IPS-NIHi7 (cell line): ENCODE results near the gene TRMT2A.

Experiments used
- DNase-seq: peaks from one replicate; pipeline ENCODE4 v3.0.0; 2012; ENCODE audit warnings: mixed read lengths; ENCODE audit errors: extremely low spot score

TRMT2A gene

DNA sequence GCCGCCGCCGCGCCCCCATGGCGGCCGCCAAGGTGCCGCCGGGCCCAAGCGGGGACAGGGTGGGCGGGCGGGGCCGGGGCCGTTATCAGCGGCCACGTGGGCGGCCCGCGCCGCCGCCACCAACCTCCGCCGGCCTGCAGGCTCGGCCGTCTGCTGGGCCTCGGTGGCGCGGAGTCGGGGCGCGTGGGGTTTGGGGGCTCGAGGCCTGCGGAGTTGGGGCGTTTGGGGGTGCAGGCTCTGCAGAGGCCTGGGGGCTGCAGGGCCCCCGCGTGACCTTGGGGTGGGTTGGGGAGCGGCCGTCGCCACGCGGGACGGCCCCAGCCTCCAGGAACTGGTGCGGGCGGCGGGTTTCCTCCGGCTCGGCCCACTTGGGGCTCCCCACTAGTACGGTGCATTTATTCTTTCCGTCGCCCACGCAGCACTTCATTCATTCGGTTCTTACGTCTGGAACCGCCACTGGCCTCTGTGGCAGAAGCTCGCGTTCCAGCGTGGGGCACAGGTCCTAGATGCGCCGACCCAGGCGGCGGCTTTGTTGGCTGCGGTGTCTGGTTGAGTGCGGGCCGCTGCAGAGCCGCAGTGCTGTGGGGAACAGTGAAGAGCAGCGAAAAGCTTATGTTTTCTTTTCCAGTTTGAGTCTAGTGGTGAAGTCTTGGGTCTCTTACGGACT is 740 bp upstream of the TRMT2A start:
- no peak for DNase-seq

DNA sequence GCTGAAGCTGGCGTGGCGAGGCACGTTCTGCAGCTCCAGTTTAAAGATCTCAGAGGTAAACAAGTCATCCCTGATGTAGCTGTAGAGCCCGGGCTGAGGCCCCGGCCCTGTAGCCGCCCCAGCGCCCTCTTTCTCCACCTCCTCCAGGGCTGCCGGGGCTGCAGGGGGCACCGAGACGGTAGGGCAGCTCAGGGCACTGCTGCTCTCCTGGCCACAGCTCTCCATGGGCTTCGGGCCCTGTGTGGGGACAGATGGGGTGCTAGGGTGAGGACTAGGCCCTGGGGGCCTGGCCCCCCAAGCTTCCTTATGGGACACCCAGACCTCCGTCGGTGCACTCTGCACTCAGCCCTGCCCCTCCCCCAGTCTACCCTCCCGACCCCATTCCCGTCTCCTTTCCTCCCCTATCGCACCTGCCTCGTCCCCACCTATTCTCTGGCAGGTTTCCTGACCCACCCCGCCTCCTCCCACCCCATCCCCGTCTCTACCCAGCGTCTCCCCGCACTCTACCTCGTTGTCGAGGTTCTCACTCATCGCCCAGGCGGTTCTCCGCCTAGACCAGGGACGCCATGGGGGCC is 563 bp downstream of the TRMT2A start:
- DNase-seq: peak; percentile 48

DNA sequence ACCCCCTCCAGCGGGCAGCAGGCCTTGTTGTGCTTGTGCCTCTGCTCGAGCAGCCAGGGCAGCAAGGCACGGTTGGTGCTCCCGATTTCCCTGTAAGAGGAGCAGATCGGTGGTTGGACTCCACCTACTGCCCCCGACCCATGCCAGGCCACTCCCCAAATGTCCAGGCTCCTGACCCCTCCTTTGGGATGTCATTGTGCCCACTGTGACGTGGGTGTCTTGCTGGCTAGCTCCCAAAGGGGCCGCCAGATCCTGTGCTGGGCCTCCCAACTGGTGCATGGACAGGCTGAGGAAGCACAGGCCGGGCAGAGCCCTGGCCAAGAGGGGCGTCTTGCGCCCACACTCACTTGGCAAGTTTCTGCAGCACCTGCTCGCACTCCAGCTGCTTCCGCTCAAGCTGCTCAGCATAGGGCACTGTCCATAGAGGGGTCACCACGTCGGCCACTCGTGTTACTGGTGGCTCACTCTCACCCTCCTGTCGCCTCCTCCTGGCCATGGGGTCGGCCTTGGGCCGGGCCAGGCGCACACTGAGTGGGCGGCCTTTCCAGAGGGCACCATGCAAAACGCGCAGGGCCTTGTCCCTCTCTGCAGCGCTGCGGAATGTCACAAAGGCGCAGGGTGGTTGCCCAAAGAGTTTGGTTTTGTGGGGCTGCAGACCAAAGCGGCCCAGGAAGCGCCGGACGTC is 1.2 kb downstream of the TRMT2A start, which contains the start of gene RANBP1:
RANBP1 (plus strand) TSS at position 414 of the 685 bp plus-strand sequence; CDS start at position 495, 81 bp downstream.
- DNase-seq: no peak

DNA sequence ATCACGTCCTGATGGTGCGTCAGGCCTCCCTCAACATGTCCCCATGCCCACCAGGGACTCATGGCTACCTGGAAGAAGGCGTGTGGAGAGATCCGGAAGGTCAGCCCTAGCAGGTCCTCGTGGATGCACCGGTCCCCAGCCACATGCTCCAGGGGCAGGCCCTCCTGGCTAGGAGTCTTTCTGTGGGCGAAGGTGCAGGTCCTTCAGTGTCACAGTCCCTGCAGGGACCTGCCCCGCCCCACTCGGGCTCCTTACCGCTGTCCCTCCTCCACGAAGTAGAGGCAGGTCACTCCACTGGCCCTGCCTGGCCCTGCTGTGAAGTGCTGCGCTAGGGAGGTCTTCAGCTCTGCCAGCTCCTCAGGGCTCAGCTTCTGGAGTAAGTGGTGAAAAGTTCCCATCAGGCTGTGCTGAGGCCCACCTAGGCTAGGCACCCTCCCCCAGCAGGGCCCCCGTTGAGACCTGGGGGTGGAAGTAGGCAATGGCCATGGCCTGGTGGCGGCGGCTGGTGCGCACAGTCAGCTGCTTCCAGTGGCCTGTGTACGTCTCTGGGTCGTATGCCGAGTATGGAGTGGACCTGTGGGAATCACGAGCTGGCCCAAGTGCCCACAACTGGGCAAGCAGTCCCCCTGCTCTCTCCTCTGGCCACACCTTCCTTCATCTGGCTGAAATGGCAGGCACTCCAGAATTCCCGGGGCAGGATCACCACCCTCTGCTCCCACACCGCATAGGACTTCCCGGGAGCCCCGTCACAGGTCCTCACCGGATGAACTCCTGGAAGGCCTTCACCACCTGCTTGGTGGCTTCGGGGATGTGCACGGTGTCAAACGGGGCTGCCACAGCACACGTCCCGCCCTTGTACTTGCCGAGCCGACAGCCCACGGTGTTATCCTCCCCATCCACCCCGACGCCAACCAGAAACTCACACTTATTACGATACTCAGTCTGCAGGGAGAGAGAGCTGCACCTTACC is 2.2 kb downstream of the TRMT2A start:
- DNase-seq: no peak

DNA sequence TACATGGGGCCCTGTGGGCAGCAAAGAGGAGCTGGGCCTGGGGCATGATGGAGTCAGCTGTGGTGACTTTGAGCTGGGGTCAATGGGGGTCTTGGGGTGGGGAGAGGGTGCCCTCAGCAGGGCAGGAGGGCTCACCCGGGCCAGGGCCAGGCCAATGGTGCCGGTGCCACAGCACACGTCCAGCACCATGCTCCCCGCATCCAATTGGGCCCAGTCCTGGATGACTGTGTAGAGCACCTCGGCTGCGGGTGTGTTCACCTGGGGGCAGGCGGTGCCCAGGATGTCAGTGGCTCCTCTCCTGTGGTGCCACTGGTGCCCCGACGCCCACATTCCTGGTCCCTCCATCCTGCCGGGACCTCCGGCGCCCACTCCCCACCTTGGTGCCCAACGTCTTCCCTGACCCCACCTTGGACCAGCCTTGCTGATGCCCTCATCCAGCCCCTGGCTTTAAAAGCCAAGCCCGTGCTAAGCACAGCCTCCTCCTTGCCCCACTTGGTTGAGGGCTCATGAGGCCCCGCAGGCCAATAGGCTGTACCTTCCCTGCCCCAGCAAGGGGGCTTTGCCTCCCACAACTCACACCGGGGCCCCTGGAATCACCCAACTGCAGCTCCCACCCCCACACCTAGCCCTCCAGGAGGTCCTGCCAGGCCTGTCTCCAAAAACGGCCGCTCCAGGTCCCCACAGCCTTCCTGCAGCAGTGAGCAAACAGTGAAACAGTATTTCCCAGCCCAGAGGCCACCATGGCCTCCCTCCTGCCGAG is 3.3 kb downstream of the TRMT2A start:
- DNase-seq: no peak

DNA sequence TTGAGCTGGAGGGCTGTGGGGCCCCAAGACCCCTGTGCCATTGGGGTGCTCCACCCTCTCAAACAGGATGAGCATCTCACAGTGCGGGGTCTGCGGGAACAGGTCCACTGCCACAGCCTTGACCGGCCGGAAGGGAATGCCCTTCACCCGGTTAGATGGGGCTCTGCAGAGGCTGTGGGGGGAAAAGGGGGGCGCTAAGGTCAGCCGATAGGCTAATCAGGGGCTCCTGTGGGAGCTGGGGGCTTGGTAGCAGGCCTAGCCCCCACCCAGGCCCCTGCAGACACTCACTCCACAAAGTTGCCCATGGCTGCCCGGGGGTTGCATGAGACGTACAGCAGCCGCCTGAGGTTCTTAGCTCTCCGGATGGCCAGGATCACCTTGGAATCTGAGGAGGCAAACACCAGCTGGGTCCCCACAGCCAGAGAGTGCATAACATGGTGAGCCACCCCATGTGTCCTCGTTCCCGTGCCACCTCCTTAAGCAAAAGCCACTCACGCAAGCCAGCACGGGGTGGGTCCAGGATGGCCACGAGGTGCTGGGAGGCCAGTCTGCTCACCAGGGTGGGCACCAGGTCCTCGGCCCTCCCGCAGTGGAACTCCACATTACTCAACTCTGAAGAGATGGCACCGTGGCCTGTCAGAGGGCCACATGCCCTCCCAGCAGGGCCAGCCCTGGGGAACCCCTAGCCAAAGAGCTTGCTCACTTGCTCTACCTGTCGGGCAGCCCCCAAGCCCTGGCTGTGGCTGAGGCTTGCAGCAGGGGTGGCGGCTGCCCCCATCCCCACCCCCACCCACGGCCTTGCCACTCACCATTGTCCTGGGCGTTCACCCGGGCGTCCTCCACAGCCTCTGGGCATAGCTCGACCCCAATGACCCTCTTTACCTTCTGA is 4.2 kb downstream of the TRMT2A start:
- no peak for DNase-seq

DNA sequence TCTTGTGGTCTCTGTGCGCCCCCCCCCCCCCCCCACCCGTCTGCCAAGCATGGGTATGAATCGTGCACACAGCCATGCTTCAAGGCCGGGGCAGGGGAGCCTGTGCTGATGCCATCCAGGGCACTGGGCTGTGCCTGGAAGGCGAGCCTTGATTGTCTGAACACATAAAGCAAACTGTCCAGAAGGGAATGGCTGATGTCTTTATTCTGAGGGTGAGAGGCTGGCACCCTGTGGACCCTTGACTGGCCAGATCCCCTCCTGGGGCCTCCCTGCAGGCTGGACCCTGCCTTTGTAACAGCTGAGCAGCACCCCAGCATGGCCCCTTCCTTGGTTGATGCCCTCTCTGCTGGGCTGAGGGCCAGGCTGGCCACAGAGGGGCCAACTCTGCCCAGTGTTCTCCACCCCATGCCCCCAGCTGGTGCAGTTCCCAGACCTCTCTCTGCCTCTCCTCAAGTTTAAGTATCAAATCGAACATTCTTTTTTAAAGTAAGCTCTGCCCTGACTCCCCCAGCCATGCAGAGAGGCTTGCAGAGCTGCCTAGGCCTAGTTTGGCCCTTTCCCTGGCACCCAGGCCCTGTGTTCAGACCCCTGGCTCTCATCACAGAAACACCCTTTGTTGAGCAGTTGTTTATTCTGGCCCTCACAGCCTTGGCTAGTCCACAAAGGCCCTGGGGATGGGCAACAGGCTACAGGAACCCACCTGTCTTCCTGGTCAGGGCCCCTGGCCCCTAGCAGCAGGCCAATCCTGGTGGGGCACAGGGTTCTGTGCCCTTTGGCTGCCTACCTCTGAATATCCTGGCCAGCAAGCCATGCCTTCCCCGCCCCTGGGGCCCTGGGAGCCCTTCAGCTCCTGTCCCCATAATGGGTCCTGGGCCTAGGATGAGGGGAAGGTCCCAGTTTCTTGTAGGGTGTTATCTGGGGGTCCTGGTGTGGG is 5.1 kb downstream of the TRMT2A start:
- DNase-seq: no peak

DNA sequence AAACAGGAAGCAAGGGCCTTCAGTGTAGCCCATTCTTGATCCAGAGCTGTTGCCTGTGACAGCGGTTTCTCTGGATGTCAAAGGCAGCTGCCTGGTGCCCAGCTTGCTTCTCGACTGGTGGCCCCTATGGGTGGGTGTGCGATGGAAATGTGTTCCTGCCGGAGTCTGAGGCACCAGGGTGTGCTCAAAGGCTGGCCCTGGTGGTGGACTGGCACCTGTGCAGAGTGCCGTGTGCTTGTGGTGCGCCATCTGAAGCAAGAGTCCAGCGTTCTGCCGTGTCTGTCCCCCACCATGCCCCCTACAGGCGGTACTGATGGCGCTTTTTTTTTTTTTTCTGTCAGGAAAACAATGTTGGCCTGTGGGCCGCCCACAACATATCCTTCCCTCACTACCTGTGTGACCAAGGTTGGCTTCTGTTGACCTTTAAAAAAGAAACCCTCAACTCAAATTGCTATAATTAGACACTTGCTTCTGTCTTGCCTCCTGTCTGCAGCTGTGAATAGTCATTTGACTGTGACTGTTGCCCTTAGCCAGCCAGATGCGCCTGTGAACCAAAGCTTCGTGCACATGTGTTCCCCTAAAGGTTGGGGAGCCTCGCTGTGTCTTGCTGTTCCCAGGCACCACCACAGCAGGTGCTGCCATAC is 5.9 kb downstream of the TRMT2A start:
- DNase-seq: peak; percentile 66

DNA sequence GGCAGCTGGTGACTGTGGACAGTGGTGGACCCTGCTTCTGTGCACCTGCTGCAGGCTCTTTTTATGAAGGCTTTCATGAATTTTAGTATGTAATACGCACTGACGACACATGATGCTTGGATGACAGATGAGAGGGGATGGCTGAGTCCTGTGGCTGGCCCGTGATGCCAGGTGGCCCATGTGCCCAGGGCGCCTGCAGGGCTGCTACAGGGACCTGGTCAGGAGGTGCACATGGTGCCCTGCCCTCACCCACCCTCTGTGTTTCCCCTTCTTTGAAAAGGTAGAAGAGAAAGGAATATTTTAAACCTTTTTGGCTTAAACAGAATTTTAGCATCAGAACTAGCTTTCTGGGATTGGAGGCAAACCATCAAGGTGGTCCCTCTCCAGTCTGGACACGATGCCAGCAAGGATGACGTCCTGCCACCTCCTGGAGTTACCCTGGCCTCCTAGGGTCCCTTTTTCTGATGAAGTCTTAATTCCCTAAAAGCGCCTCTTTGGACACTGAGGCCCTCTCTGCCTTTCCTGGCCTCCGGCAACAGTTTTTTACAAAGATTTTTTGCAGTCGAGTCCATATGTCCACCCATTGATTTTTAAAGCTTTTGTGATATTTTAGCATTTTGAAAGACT is 6.6 kb downstream of the TRMT2A start:
- DNase-seq: no peak

DNA sequence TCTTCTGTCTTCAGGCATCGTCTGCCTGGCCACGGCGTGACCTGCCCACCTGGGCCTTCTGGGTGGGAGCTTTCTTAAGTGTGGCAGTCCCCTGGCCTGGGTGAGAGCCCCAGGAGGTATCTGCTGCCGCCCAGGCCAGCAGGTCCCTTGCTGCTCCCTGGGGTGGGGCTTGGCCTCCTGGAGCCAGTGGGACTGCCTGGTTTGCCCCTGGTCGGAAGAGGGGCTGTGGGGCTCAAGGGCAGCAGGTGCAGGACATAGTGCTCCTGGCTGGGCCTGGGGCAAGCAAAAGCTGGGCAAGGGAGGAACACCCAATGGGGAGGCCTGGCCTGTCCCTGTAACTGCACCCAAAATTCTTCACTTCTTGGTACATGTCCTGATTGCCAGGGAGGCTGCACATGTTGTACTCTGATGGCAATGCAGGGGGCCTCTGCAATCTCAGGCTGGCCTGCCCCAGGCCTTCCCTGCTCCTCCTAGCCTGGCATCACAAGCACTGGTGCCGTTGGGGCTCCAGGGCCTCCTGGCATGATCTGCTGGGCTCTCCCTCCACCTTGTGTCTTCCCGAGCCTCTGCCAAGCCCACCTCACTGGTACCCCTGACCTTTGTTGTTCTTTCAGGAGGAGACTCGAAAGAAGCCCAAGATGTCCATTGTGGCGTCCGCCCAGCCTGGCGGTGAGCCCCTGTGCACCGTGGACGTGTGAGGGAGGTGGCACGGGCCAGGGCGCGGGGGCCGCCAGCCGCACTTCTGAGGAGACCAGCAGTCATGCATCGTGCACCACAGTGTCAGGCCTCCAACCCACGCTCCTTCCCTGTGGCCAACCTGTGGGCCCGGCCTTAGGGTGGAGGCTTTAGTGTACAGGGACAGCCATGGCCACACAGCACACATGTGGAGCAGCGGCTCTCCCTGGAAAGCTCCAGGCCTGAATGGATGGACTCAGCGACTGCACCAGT is 7.3 kb downstream of the TRMT2A start:
- no peak for DNase-seq

DNA sequence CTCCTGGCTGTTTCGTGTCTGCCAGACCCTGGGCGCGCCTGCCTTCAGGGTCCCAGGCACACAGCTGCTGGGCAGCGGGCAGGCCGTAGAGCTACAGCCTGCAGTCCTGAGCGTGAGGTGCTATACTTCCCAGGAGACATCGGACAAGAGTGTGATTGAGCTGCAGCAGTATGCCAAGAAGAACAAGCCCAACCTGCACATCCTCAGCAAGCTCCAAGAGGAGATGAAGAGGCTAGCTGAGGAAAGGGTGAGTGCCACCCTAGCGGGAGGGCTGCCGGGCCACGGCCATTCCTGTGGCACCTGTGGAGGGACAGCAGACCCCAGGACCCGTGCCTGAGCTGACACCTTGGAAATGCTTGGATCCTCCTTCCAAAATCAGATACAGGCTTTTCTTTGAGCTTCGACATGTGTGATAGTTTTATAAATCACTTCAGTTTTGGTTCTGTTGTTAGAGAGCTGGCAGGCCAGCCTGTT is 8.2 kb downstream of the TRMT2A start:
- no peak for DNase-seq

DNA sequence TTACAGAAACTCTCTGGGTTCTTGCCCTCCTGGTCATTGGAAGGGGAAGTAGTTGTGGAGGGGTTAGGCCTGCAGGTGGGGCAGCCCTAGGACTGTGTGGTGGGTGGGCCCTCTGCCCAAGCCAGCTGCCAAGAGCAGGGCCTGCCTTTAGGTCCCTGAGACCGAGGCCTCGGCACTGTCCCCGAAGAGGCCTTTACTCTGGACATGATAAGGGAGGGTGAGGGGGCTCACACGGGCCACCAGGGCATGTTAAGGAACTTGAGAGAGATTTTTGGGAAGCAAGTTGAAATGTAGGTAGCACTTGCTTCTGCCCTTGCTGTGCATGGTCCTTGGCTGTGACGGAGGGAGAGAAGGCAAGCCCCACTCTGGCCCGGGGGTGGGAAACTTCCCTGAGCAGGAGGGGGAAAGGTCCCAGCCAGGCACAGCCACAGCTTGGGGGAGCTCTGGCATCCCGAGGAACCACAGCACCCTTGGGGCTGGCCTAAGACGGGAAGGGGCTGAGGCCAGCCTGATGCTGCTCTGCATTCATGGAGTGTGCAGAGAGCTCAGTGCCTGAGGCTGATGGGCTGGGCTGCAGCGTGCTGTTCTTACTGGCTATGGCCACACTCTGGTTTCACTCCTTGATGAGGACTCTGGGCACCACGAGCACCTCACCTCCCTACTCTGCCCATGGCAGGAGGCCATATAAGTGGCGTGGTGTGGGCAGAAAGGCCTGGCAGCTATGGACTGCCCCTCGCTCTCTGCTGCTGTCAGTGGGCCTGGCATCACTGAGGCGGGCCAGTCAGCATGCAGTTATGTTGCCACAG is 8.9 kb downstream of the TRMT2A start:
- no peak for DNase-seq

DNA sequence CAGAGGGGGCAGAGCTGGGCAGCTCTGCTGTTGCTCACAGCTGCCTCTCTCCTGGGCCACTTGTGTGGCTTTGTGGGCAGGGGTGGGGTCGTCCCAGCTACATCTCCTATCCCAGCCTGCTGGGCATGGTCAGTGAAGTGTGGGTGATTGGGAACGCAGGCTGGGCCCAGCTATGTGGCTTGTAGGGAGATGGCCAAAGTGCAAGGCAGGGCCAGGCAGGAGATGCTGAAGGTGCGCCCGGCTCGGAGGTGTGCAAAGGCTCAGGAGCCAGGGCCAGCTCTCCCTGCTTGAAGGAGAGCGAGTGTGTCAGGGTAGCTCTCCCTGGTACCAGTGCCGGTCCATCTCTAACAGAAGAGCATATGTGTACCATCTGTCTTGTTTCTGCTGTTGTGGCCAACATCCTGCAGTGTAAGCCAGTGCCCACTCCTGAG is 9.5 kb downstream of the TRMT2A start:
- DNase-seq: no peak

DNA sequence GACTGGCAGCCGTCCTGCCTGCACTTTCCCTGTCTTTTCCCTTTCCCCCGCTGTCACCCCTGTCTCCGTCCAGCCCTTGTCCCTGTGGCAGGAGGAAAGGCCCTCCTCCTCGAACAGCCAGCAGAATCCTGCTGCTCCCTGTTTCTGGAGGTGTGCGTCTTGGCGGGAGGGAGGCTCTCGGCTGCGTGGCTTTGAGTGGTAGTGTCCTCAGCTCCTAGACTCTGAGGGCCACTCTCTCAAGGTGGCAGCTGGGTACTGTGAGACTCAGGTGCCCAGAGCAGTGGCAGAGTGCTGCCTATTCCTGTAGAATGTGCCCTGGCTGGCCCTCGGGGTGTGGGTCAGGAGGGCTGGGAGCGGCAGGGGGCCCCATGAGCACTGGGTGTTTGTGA is 10.2 kb downstream of the TRMT2A start:
- no peak for DNase-seq

DNA sequence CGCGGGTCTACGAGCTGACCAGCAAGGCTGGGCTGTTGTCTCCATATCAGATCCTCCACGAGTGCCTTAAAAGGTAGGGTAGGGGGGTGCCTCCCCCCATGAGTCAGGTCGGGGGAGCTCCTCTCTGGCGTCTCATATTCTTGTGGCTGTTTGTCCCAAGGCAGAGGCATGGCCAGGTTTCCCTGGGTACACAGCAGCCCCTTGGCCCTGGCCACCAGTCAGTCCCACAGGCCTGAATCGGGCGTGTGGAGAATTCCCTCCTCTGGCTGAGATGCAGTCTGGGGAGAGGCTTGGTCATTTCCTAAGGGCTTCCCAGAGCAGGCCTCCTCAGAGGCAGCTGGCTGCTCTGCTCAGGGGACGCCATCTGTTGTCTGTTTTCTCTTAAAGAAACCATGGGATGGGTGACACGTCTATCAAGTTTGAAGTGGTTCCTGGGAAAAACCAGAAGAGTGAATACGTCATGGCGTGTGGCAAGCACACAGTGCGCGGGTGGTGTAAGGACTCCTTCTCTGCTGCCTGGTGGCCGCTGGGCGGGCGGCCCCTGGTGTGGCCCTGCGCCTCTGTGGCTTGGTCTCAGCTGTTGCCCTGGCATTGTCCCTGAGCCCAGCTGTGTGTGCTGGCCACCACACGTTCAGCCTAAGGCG is 10.7 kb downstream of the TRMT2A start:
- no peak for DNase-seq
